ENCODE results near the gene RNF150.
A peak's percentile ranks its signal among the peaks of the same experiment; 100 is the strongest.

The RNF150 gene

DNA sequence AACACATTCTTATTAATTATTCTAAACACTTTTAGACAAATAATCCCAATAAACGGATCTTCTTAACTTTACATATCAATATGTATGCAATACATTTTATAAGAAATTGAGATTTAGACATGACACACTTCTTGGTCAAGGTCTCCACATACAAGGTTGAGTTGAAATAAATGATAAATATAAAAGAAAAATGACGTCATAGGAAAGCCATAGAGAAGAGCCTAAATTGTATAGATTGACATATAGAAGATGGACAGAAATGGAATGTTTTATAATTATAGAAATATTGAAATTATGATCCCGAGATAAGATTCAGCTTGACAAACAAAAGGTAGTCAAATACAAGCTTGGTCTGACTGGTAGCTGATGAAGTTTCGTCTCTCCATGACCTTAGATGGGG is 87.4 kb downstream of the RNF150 start:
- H3K4me3 ChIP-seq (ENCODE audit: low read length): no peak overlapping the region
- TF ChIP-seq, protein P1, sequence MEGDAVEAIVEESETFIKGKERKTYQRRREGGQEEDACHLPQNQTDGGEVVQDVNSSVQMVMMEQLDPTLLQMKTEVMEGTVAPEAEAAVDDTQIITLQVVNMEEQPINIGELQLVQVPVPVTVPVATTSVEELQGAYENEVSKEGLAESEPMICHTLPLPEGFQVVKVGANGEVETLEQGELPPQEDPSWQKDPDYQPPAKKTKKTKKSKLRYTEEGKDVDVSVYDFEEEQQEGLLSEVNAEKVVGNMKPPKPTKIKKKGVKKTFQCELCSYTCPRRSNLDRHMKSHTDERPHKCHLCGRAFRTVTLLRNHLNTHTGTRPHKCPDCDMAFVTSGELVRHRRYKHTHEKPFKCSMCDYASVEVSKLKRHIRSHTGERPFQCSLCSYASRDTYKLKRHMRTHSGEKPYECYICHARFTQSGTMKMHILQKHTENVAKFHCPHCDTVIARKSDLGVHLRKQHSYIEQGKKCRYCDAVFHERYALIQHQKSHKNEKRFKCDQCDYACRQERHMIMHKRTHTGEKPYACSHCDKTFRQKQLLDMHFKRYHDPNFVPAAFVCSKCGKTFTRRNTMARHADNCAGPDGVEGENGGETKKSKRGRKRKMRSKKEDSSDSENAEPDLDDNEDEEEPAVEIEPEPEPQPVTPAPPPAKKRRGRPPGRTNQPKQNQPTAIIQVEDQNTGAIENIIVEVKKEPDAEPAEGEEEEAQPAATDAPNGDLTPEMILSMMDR (conservative IDR thresholded peaks at IDR 0.05; ENCODE audit: low read length): no peak
- DNase-seq (ENCODE audit: low read depth): no peak

DNA sequence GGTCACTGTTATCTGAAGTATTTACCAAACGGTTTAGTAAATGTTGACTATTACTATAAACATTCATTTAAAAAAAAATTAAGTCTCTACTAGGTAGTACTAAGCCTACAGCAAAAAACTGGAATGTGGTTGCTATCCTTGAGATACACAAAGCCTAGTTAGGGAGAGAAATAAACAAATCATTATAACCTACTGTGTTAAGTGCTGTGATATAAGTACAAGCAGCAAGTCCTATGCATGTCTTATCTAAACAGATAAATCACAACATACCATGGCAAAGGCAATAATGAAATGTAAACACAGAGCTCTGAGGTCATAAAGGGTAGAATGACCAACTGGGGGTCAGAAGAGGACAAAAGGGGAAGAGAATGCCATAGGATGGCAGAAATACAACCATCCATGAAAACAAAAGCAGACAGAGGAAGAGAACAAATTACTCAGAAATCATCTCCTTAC is 92.2 kb downstream of the RNF150 start:
- TF ChIP-seq, protein P1 (conservative IDR thresholded peaks at IDR 0.05; ENCODE audit: low read length): no peak
- peak; percentile 11 for DNase-seq (ENCODE audit: low read depth)
- H3K4me3 ChIP-seq (ENCODE audit: low read length): no peak overlapping the region

DNA sequence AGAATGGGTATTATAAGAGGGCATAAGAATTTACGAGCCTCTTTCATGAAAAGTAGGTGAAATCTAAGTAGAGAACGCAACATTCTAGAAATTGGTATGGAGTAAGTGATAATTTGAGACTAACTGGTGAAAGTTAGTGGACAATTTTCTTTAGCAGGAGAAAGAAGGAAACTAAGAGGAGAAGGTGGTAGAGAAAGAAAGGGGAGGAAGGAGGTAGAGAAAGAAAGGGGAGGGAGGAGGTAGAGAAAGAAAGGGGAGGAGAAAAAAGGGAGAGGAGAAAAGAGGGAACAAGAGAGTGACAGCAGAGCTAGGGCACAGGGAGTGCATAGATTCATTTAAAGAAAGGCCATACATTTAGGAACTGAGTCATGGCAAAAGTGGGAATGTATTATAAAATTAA is 94.1 kb downstream of the RNF150 start:
- no peak overlapping the region for H3K4me3 ChIP-seq (ENCODE audit: low read length)
- TF ChIP-seq, protein P1 (conservative IDR thresholded peaks at IDR 0.05; ENCODE audit: low read length): no peak
- no peak for DNase-seq (ENCODE audit: low read depth)

DNA sequence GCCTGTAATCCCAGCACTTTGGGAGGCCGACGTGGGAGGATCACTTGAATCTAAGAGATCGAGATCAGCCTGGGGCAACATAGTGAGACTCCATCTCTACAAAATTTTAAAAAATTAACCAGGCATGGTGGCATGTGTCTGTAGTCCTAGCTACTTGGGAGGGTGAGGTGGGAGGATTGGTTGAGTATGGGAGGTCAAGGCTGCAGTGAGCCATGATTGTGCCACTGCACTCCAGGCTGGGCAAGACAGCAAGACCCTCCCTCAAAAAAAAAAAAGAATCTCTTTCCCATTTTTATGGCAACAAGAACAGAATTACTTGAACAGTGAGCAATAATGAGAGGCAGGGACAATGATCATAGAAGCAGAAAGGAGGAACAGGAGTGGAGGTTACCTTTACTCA is 94.8 kb downstream of the RNF150 start:
- no peak for DNase-seq (ENCODE audit: low read depth)
- TF ChIP-seq, protein P1 (conservative IDR thresholded peaks at IDR 0.05; ENCODE audit: low read length): no peak
- no peak overlapping the region for H3K4me3 ChIP-seq (ENCODE audit: low read length)

DNA sequence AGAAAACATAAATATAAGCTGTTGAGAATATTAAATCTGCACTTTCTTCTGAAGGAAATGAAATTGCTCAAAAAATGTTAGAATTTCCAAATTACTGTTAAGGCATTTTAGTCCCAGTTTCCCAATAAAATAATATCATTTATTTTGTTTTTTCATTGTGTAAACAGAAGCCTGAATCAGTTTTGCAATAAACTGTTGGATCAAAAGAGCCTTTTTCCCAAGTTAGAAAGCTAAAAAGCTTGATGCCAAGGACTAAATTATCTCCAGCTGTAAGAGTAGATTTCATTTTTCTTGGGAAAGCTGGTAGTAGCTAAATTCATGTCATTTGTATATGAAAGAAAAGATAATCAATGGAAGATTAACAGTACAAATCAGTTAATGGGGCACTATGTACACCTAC is 95.8 kb downstream of the RNF150 start:
- TF ChIP-seq, protein P1 (conservative IDR thresholded peaks at IDR 0.05; ENCODE audit: low read length): no peak
- no peak overlapping the region for H3K4me3 ChIP-seq (ENCODE audit: low read length)

DNA sequence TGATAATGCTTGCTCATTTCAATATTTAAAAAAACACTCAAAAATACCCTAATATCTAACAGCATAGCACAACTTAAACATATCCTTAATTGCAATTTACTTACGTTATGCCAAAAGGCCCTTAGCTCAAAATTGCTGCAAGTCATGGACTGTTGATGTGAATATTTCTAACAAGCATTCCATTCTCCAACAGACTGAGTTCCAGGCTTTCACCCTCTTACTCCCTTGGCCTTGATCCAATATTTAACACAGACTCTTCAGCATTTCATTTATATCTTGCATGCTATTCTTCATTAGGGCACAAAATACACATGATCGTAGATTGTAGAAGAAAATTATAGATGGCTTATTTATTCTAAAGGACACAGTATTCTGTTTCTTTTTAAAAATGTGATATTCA is 96.5 kb downstream of the RNF150 start:
- TF ChIP-seq, protein P1 (conservative IDR thresholded peaks at IDR 0.05; ENCODE audit: low read length): no peak
- H3K4me3 ChIP-seq (ENCODE audit: low read length): no peak overlapping the region
- DNase-seq (ENCODE audit: low read depth): peak; percentile 8

More for the DNA sequence above, 95.8 kb downstream of the RNF150 start:
- DNase-seq (ENCODE audit: low read depth): peak; percentile 39

DNA sequence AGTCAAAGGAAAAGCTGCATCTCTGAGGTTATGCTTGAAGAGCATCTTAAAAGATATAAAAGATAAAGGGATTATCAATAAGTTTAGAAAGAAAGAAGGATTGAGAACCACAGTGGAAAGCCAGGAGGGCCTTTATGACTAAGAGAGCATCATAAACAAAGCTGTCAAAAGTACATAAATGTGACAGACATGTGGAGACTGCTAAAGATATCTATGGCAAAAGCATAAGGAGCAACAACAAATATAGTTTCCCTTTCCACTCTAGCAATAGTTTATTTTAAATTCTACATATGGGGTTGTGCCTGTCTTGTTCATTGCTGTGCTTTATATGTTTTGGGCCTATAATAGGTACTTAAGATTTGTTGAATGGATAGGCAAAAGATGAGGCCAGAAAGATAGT is 97.3 kb downstream of the RNF150 start:
- H3K4me3 ChIP-seq (ENCODE audit: low read length): no peak overlapping the region
- TF ChIP-seq, protein P1 (conservative IDR thresholded peaks at IDR 0.05; ENCODE audit: low read length): no peak
- no peak for DNase-seq (ENCODE audit: low read depth)

Data from AG10803 (cell line).